22Rv1 (cell line): ENCODE results near the gene JUND.
A peak's percentile ranks its signal among the peaks of the same experiment; 100 is the strongest.

Experiments
- H3K27ac ChIP-seq: fragments of 450-650 bp; 2 replicates; pipeline ENCODE4 v1.5.1; 2017
- ZFX ChIP-seq: fragments of 450-650 bp; IDR thresholded peaks from 2 replicates; pipeline ENCODE4 v1.6.1; 2017; ENCODE audit warnings: antibody characterized with exemption, borderline replicate concordance
- TF ChIP-seq, protein P1 (sequence below): fragments of 450-650 bp; IDR thresholded peaks from 2 replicates; pipeline ENCODE4 v1.5.1; 2017; ENCODE audit warnings: mild to moderate bottlenecking

Gene JUND

GRCh38 chr19:18301718-18302111 is 20.3 kb upstream of the JUND start:
- H3K27ac ChIP-seq: no peak overlapping the region
- TF ChIP-seq, protein P1, sequence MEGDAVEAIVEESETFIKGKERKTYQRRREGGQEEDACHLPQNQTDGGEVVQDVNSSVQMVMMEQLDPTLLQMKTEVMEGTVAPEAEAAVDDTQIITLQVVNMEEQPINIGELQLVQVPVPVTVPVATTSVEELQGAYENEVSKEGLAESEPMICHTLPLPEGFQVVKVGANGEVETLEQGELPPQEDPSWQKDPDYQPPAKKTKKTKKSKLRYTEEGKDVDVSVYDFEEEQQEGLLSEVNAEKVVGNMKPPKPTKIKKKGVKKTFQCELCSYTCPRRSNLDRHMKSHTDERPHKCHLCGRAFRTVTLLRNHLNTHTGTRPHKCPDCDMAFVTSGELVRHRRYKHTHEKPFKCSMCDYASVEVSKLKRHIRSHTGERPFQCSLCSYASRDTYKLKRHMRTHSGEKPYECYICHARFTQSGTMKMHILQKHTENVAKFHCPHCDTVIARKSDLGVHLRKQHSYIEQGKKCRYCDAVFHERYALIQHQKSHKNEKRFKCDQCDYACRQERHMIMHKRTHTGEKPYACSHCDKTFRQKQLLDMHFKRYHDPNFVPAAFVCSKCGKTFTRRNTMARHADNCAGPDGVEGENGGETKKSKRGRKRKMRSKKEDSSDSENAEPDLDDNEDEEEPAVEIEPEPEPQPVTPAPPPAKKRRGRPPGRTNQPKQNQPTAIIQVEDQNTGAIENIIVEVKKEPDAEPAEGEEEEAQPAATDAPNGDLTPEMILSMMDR: no peak
- no peak for TF ChIP-seq ZFX

DNA sequence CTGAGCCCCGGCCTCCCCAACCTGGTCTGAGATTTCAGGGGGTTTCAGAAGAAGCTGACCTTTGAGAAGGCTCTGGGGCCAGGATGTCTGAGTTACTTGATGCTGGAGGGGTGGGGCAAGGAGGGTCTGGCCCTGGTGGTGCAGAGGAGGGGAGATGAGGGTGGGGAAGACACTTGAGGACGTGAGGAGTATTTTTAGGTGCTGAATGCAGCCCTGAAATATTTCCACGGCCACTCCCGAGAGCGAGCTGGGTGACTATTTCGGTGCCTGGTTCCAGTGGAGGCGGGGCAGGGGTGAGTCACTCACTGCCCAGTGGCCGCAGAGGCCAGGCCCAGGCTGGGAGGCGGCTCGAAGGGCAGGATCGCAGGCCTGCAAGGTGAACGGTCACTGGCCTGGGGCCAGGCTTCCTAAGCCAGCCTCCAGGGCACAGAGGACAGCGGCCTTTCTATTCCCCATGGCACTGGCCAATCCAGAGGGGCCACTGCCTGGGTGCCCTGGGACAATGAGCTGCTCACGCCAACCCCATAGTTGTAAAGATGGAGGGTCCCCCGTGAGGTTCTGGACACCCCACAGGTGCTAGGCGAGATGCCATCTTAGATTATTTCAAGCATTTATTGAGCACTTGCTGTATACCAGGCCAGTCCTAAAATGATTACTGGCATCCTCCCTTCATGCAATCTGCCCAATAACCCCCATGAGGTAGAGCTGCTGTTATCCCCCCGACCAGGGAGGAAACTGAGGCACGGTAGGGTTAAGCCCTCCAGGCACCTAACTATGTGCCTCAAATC is 19.7 kb upstream of the JUND start:
- 0 out of 2 replicates have a peak overlapping the region, but pooled peaks have one; percentile 13 for H3K27ac ChIP-seq
- TF ChIP-seq ZFX: no peak
- TF ChIP-seq, protein P1: no peak

DNA sequence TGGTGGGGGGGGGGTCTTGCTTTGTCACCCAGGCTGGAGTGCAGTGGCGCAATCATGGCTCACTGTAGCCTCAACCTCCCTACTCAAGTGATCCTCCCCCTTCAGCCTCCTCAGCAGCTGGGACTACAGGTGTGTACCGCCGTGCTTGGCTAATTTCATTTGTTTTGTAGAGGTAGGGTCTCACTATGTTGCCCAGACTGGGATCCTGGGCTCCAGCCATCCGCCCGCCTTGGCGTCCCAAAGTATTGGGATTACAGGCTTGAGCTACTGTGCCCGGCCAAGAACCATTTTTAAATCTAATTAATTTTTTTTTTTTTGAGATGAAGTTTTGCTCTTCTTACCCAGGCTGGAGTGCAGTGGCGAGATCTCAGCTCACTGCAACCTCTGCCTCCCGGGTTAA is 18.2 kb upstream of the JUND start:
- TF ChIP-seq ZFX: no peak
- no peak overlapping the region for H3K27ac ChIP-seq

DNA sequence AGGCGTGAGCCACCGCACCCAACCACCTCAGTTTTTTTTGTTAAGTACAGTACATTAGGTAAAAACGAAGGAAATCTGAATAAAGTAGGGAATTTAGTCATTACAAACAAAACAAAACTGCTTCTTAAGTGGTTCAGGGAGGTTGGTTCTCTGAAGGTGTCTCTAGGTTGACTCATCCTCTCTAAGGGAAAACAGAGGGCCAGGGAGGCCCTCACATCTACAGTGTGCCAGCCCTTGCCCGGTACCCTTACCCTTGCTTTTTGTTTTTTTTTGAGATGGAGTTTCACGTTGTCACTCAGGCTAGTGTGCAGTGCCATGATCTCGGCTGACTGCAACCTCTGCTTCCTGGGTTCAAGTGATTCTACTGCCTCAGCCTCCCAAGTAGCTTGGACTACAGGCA is 17.2 kb upstream of the JUND start:
- no peak overlapping the region for H3K27ac ChIP-seq

DNA sequence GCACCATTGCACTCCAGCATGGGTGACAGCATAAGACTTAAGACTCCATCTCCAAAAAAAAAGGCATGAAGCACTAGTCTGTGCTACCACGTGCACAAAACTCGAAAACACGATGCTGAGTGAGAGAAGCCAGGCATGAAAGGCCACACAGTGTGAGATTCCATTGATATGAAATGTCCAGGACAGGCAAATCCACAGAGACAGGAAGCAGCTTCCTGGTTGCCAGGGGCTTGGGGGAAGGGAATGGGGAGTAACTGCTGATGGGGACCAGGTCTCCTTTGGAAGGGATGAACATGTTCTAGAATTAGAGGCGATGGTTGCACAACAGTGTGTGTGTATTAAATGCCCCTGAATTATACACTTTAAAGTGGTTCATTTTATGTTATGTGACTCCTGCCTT is 15.9 kb upstream of the JUND start:
- no peak overlapping the region for H3K27ac ChIP-seq
- TF ChIP-seq, protein P1: no peak
- TF ChIP-seq ZFX: no peak

More for the DNA sequence above, 17.2 kb upstream of the JUND start:
- TF ChIP-seq, protein P1: no peak
- TF ChIP-seq ZFX: no peak

DNA sequence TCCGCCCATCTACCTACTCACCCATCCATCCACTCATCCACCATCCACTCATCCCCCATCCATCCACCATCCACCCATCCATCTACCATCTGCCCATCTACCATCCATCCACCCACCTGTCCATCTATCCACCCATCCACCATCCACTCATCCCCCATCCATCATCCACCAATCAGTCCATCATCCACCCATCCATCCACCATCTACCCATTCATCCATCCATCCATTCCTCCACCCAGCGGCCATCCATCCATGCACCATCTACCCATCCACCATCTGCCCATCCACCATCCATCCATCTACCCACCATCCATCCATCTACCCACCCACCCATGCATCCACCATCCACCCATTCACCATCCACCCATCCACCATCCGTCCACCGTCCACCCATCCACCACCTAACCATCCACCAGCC is 13.6 kb upstream of the JUND start:
- no peak for TF ChIP-seq ZFX
- TF ChIP-seq, protein P1: no peak
- H3K27ac ChIP-seq: no peak overlapping the region

DNA sequence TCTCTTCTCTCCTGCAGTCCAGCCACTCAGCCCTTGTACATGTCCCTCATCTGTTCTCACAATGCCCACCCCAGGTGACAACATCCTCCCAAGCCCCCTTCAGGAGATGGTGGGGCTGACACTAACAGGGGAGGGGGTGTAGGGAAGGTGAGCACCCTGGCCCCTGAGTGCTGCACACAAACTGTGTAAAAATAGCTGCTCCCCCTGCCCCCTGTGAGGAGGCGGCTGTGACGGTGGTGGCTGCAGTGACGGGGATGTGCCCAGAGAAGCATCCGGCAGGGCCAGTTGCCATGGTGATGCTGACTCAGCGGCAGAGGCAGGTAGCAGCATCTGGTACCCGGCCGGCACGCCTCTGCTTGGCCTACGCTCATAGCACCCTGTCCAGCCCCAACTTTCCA is 13.0 kb upstream of the JUND start:
- no peak overlapping the region for H3K27ac ChIP-seq
- TF ChIP-seq, protein P1: no peak
- no peak for TF ChIP-seq ZFX
